HepG2 (cell line): ENCODE results near the gene SCAND1. TPM values are rescaled to one million over a fixed set of nuclear protein-coding genes. Genes with fewer than 3 reads are reported as not detected.

Source experiments
- ARNT ChIP-seq: fragments of 450-650 bp; IDR thresholded peaks from 2 replicates; pipeline ENCODE4 v1.6.1; 2017
- HHEX ChIP-seq: IDR thresholded peaks from 2 replicates; pipeline ENCODE4 v1.6.1; 2016; ENCODE audit warnings: control low read depth
- ISL2 ChIP-seq: sonication (generic); formaldehyde crosslinking; IDR thresholded peaks from 2 replicates; pipeline ENCODE4 v1.5.0; 2020; ENCODE audit warnings: missing genetic modification reagents
- JUN ChIP-seq: sonication (generic); formaldehyde crosslinking; IDR thresholded peaks from 2 replicates; pipeline ENCODE4 v1.4.0; 2020; ENCODE audit warnings: mild to moderate bottlenecking, missing genetic modification reagents
- KDM3A ChIP-seq: IDR thresholded peaks from 2 replicates; pipeline ENCODE4 v1.6.1; 2018; ENCODE audit warnings: low read depth, missing compliant biosample characterization
- NCOA2 ChIP-seq: sonication (generic); formaldehyde crosslinking; IDR thresholded peaks from 2 replicates; pipeline ENCODE4 v1.8.0; 2022; ENCODE audit warnings: inconsistent platforms
- POGK ChIP-seq: sonication (generic); formaldehyde crosslinking; conservative IDR thresholded peaks from 2 replicates; pipeline ENCODE4 v1.8.0; 2022; ENCODE audit warnings: mild to moderate bottlenecking, moderate library complexity, missing genetic modification reagents
- SIX1 ChIP-seq: sonication (generic); formaldehyde crosslinking; IDR thresholded peaks from 2 replicates; pipeline ENCODE4 v1.4.0; 2020; ENCODE audit warnings: missing genetic modification reagents, borderline replicate concordance
- SNAPC4 ChIP-seq: sonication (generic); formaldehyde crosslinking; IDR thresholded peaks from 2 replicates; pipeline ENCODE4 v1.4.0; 2020; ENCODE audit warnings: mild to moderate bottlenecking, missing genetic modification reagents
- SP2 ChIP-seq: sonication (generic); formaldehyde crosslinking; IDR thresholded peaks from 2 replicates; pipeline ENCODE4 v1.5.1; 2020; ENCODE audit warnings: mild to moderate bottlenecking, missing genetic modification reagents
- ZBTB2 ChIP-seq: sonication (generic); formaldehyde crosslinking; IDR thresholded peaks from 2 replicates; pipeline ENCODE4 v1.8.0; 2022; ENCODE audit warnings: low read depth, missing genetic modification reagents
- ZFX ChIP-seq: sonication (generic); formaldehyde crosslinking; IDR thresholded peaks from 2 replicates; pipeline ENCODE4 v1.4.0; 2020; ENCODE audit warnings: mild to moderate bottlenecking, low read depth, missing genetic modification reagents, moderate library complexity
- ZNF512 ChIP-seq: sonication (generic); formaldehyde crosslinking; IDR thresholded peaks from 2 replicates; pipeline ENCODE4 v1.4.0; 2020; ENCODE audit warnings: mild to moderate bottlenecking, missing genetic modification reagents
- ZNF644 ChIP-seq: IDR thresholded peaks from 2 replicates; pipeline ENCODE4 v1.6.1; 2016; ENCODE audit warnings: low read depth
- ZNF839 ChIP-seq: sonication (generic); formaldehyde crosslinking; IDR thresholded peaks from 2 replicates; pipeline ENCODE4 v1.4.0; 2020; ENCODE audit warnings: missing genetic modification reagents, mild to moderate bottlenecking, borderline replicate concordance
- polyA plus RNA-seq, 8 experiments: library from polyadenylated mRNA; depleted of rRNA in 3 of 8; stranded (reverse) in 7 of 8; unstranded in 1 of 8; fragments of >200 nt; fragmentation: Illumina TruSeq in 4 of 8; extraction: Trizol in 4 of 8; gene quantifications; 2 replicates each; pipeline versions ENCODE4 v1.2.1 to v1.2.3, GENCODE V29; 2011 to 2016; ENCODE audit warnings: low read depth in 4 of 8, missing spikeins in 1 of 8, mixed read lengths in 1 of 8; ENCODE audit not compliant: insufficient read depth in 1 of 8
- total RNA-seq, 5 experiments: library from RNA; depleted of rRNA; stranded (reverse); fragments of >200 nt; fragmentation: Illumina TruSeq; extraction: Trizol; gene quantifications; 2 replicates each; pipeline ENCODE4 v1.2.3, GENCODE V29; 2016; ENCODE audit warnings: low read depth in 1 of 5
- TF ChIP-seq, protein P1 (sequence below): sonication (generic); formaldehyde crosslinking; IDR thresholded peaks from 2 replicates; pipeline ENCODE4 v1.5.0; 2020; ENCODE audit warnings: mild to moderate bottlenecking, missing genetic modification reagents

Gene SCAND1
- total and polyA plus RNA-seq, 2 of the 13 experiments (the other 11 are each of a cell fraction or from before 2014, with no cell fraction given): 19.3 to 109 TPM

GRCh38 chr20:35954200-35954906, at the start of gene SCAND1 (continued):
- TF ChIP-seq SNAPC4: peak; percentile 98
- peak; percentile 78 for TF ChIP-seq NCOA2
- peak; percentile 97 for TF ChIP-seq ZBTB2
- TF ChIP-seq POGK: peak; percentile 98
- TF ChIP-seq SIX1: peak; percentile 5; the same call in 1 of the 2 replicates
- peak; percentile 99; the same call in 1 of the 2 replicates for TF ChIP-seq KDM3A (CRISPR knock-in tag)
- peak; percentile 86 for TF ChIP-seq ISL2
- no peak for TF ChIP-seq HHEX (CRISPR knock-in tag)
- peak; percentile 66; the same call in 1 of the 2 replicates for TF ChIP-seq JUN (CRISPR knock-in tag)
- TF ChIP-seq, protein P1, sequence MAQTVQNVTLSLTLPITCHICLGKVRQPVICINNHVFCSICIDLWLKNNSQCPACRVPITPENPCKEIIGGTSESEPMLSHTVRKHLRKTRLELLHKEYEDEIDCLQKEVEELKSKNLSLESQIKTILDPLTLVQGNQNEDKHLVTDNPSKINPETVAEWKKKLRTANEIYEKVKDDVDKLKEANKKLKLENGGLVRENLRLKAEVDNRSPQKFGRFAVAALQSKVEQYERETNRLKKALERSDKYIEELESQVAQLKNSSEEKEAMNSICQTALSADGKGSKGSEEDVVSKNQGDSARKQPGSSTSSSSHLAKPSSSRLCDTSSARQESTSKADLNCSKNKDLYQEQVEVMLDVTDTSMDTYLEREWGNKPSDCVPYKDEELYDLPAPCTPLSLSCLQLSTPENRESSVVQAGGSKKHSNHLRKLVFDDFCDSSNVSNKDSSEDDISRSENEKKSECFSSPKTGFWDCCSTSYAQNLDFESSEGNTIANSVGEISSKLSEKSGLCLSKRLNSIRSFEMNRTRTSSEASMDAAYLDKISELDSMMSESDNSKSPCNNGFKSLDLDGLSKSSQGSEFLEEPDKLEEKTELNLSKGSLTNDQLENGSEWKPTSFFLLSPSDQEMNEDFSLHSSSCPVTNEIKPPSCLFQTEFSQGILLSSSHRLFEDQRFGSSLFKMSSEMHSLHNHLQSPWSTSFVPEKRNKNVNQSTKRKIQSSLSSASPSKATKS (CRISPR knock-in tag): no peak; the same call in none of the 2 replicates
- TF ChIP-seq ZNF644: peak; percentile 31
- TF ChIP-seq ZNF512: no peak
- TF ChIP-seq SP2 (CRISPR knock-in tag): peak; percentile 70; the same call in 1 of the 2 replicates
- no peak for TF ChIP-seq ARNT
- peak; percentile 95 for TF ChIP-seq ZFX (CRISPR knock-in tag)
- peak; percentile 86; the same call in 1 of the 2 replicates for TF ChIP-seq ZNF839 (CRISPR knock-in tag)
